Fibroblast of lung (primary cell): ENCODE data around the gene ZDHHC1. TPM values are rescaled to one million over a fixed set of nuclear protein-coding genes. Genes with fewer than 3 reads are reported as not detected.

ENCODE experiments used
- DNase-seq, 2 donors: peaks; one replicate each; pipeline versions ENCODE4 v3.0.0 to v3.0.0-alpha.2; 2010; ENCODE audit warnings: low read depth in 2 of 2
- H2AFZ ChIP-seq: 2 replicates; pipeline ENCODE4 v1.5.1; 2012; ENCODE audit warnings: low read length, control low read depth, inconsistent platforms
- H3K27ac ChIP-seq: 2 replicates; pipeline ENCODE4 v1.5.1; 2011; ENCODE audit warnings: low read length, control low read depth; ENCODE audit not compliant: insufficient read depth
- H3K27me3 ChIP-seq: 2 replicates; pipeline ENCODE4 v1.5.1; 2011; ENCODE audit warnings: mild to moderate bottlenecking, low read length; ENCODE audit not compliant: control insufficient read depth, insufficient read depth
- H3K36me3 ChIP-seq: 2 replicates; pipeline ENCODE4 v1.5.1; 2011; ENCODE audit warnings: low read length; ENCODE audit not compliant: control insufficient read depth, insufficient read depth
- H3K4me1 ChIP-seq: 2 replicates; pipeline ENCODE4 v1.5.1; 2011; ENCODE audit warnings: low read length; ENCODE audit not compliant: control insufficient read depth, insufficient read depth; ENCODE audit errors: extremely low read depth
- H3K4me2 ChIP-seq: 2 replicates; pipeline ENCODE4 v1.5.1; 2011; ENCODE audit warnings: low read length, control low read depth; ENCODE audit not compliant: insufficient read depth; ENCODE audit errors: extremely low read depth
- H3K4me3 ChIP-seq, 4 experiments: fragments of 200-600 bp in 1 of 4; sonication (generic) in 1 of 4; replicated peaks in 1 of 4; 2 replicates each; pipeline ENCODE4 v1.5.1; 2011 to 2016; ENCODE audit warnings: low read length in 4 of 4, low read depth in 3 of 4, mild to moderate bottlenecking in 3 of 4, control low read depth in 2 of 4, inconsistent platforms in 1 of 4, mixed read lengths in 1 of 4; ENCODE audit not compliant: insufficient read depth in 1 of 4; ENCODE audit errors: control extremely low read depth in 1 of 4
- H3K79me2 ChIP-seq: 2 replicates; pipeline ENCODE4 v1.5.1; 2012; ENCODE audit warnings: mild to moderate bottlenecking, low read length, inconsistent platforms; ENCODE audit not compliant: control insufficient read depth, insufficient read depth
- H3K9ac ChIP-seq: 2 replicates; pipeline ENCODE4 v1.5.1; 2011; ENCODE audit warnings: mild to moderate bottlenecking, low read length, control low read depth; ENCODE audit not compliant: insufficient read depth
- H3K9me3 ChIP-seq: 2 replicates; pipeline ENCODE4 v1.5.1; 2012; ENCODE audit warnings: low read depth, low read length; ENCODE audit not compliant: control insufficient read depth, insufficient read depth
- H4K20me1 ChIP-seq: 2 replicates; pipeline ENCODE4 v1.5.1; 2011; ENCODE audit warnings: low read length; ENCODE audit not compliant: control insufficient read depth, insufficient read depth; ENCODE audit errors: extremely low read depth
- EZH2 ChIP-seq: IDR thresholded peaks from 2 replicates; pipeline ENCODE4 v1.5.1; 2012; ENCODE audit warnings: low read length, control low read depth, mild to moderate bottlenecking; ENCODE audit errors: missing control alignments
- polyA plus RNA-seq, 2 donors: library from polyadenylated mRNA; depleted of rRNA in 1 of 2; stranded (reverse) in 1 of 2; unstranded in 1 of 2; fragments of >200 nt; gene quantifications; 2 replicates each; pipeline ENCODE4 v1.2.1, GENCODE V29; 2011 to 2012; ENCODE audit warnings: missing spikeins in 1 of 2
- total RNA-seq: library from RNA; depleted of rRNA; stranded (reverse); fragments of >200 nt; gene quantifications from 2 replicates; pipeline ENCODE4 v1.2.1, GENCODE V29; 2014
- TF ChIP-seq, protein P1 (sequence below), 2 donors: IDR thresholded peaks in 1 of 2; conservative IDR thresholded peaks in 1 of 2; 1 replicate in 1 of 2; 2 replicates in 1 of 2; pipeline ENCODE4 v1.5.1; 2011 to 2012; ENCODE audit warnings: low read length in 2 of 2, control low read depth in 1 of 2, inconsistent platforms in 1 of 2, low read depth in 1 of 2, mild to moderate bottlenecking in 1 of 2

The ZDHHC1 gene
- total and polyA plus RNA-seq, 2 donors (not counting 1 experiment from before 2014, with no cell fraction given), result 2.7 to 6.4 TPM

DNA sequence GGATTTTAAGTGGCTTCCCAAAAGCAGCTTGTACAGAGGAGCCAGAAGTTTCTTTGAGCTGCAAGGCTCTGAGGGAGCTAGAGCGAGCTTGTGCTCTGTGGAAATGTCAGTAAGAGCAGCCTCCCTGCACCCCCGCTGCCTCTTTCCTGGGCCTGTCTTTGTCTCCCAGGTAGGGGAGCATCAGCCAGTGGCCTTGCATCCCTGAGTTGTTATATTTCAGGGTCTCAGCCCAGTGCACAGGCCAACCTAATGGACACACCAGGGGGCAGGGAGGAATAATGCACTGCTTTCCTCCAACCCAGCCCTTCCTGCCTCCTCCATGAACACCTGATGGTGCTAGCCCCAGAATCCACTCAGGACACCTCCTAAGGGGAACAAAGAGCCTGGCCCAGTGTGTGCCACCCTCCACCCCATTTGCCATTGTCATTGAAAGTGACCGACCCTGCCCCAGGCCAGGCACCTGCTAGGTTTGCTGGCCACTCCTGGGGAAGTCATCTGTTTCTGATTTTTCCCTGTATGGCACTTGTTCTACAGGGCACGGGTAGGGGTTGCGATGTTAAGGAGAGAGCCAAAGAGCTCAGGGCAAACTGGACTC, 29.3 kb downstream of the ZDHHC1 start:
- Histone ChIP-seq H3K4me1 (no peaks in the 10 kb centered on the region), H3K27ac (no peak overlapping the region), H3K27me3 (peaks cover 20% of the 10 kb centered on the region), H2AFZ (no peak overlapping the region), H3K4me3 (no peak overlapping the region), H3K9me3 (no peaks in the 10 kb centered on the region), H3K4me2 (no peak overlapping the region), H3K9ac (no peak overlapping the region), H3K36me3 (no peaks in the 10 kb centered on the region), H3K79me2 (no peaks in the 10 kb centered on the region), H4K20me1 (no peaks in the 10 kb centered on the region)
- no peak for TF ChIP-seq EZH2
- TF ChIP-seq, protein P1, sequence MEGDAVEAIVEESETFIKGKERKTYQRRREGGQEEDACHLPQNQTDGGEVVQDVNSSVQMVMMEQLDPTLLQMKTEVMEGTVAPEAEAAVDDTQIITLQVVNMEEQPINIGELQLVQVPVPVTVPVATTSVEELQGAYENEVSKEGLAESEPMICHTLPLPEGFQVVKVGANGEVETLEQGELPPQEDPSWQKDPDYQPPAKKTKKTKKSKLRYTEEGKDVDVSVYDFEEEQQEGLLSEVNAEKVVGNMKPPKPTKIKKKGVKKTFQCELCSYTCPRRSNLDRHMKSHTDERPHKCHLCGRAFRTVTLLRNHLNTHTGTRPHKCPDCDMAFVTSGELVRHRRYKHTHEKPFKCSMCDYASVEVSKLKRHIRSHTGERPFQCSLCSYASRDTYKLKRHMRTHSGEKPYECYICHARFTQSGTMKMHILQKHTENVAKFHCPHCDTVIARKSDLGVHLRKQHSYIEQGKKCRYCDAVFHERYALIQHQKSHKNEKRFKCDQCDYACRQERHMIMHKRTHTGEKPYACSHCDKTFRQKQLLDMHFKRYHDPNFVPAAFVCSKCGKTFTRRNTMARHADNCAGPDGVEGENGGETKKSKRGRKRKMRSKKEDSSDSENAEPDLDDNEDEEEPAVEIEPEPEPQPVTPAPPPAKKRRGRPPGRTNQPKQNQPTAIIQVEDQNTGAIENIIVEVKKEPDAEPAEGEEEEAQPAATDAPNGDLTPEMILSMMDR (conservative IDR thresholded peaks at IDR 0.05 in 1 of 2, IDR thresholded peaks at IDR 0.05 in 1 of 2; ENCODE audit: low read depth in 1 of 2, low read length in 2 of 2), result no peak
- no peak for DNase-seq

- Histone ChIP-seq H3K9ac (no peak overlapping the region), H3K36me3 (no peaks in the 10 kb centered on the region), H3K79me2 (no peaks in the 10 kb centered on the region), H2AFZ (no peak overlapping the region), H3K27ac (no peak overlapping the region), H3K4me1 (no peaks in the 10 kb centered on the region), H3K9me3 (no peaks in the 10 kb centered on the region), H3K27me3 (peaks cover 20% of the 10 kb centered on the region), H4K20me1 (no peaks in the 10 kb centered on the region), H3K4me3 (no peak overlapping the region), H3K4me2 (no peak overlapping the region)
- TF ChIP-seq, protein P1 (conservative IDR thresholded peaks at IDR 0.05 in 1 of 2, IDR thresholded peaks at IDR 0.05 in 1 of 2; ENCODE audit: low read depth in 1 of 2, low read length in 2 of 2), result no peak
- no peak for TF ChIP-seq EZH2
- DNase-seq, result peak in 1 of 2 donors; percentile 60
Measured at GRCh38 chr16:67384778-67385510, 31.3 kb downstream of the ZDHHC1 start.

- no peak overlapping the region for H2AFZ ChIP-seq
- H3K27me3 ChIP-seq, result peaks cover 20% of the 10 kb centered on the region
- no peak overlapping the region for H3K27ac ChIP-seq
- TF ChIP-seq, protein P1 (conservative IDR thresholded peaks at IDR 0.05 in 1 of 2, IDR thresholded peaks at IDR 0.05 in 1 of 2; ENCODE audit: low read depth in 1 of 2, low read length in 2 of 2), result no peak
- TF ChIP-seq EZH2, result no peak
- H3K4me1 ChIP-seq, result no peaks in the 10 kb centered on the region
- H3K4me2 ChIP-seq, result no peak overlapping the region
- no peaks in the 10 kb centered on the region for H3K79me2 ChIP-seq
- H3K9ac ChIP-seq, result no peak overlapping the region
- no peaks in the 10 kb centered on the region for H3K36me3 ChIP-seq
- H3K9me3 ChIP-seq, result no peaks in the 10 kb centered on the region
- no peaks in the 10 kb centered on the region for H4K20me1 ChIP-seq
- DNase-seq, result no peak
- H3K4me3 ChIP-seq, result no peak overlapping the region
Measured at GRCh38 chr16:67383284-67383683, 33.0 kb downstream of the ZDHHC1 start.
